GM21423 (cell line): ENCODE measurements around the gene ETDA.
"Not testable (repeated sequence)": the region's sequence is repeated elsewhere in the genome, so short reads cannot be mapped to it uniquely, and the experiment has no call there.

Source experiments
- ATAC-seq: cut with Tn5 transposase; IDR thresholded peaks from one replicate; pipeline ENCODE4 v1.9.1; 2021; ENCODE audit warnings: mild to moderate bottlenecking, moderate library complexity; ENCODE audit not compliant: unreplicated experiment

ETDA gene

GRCh38 chrX:135252011-135252518 is at the start of gene ETDA:
TSS of gene ETDA (plus strand) at chrX:135252061. CDS start at chrX:135253277, 1,216 bp downstream.
- ATAC-seq: not testable (repeated sequence)

- not testable (repeated sequence) for ATAC-seq
Observed at GRCh38 chrX:135206427-135206826, 45.4 kb upstream of the ETDA start.

GRCh38 chrX:135213200-135213844 is 38.5 kb upstream of the ETDA start:
- no peak for ATAC-seq

- ATAC-seq: not testable (repeated sequence)
Observed at GRCh38 chrX:135245989-135246388, 5.9 kb upstream of the ETDA start.

- ATAC-seq: not testable (repeated sequence)
Observed at GRCh38 chrX:135256087-135256684, 4.3 kb downstream of the ETDA start.

GRCh38 chrX:135256923-135257322 is 5.1 kb downstream of the ETDA start:
- ATAC-seq: no peak

GRCh38 chrX:135257469-135257868 is 5.6 kb downstream of the ETDA start:
- no peak for ATAC-seq

- ATAC-seq: not testable (repeated sequence)
Observed at GRCh38 chrX:135260976-135261375, 9.1 kb downstream of the ETDA start.

- not testable (repeated sequence) for ATAC-seq
Observed at GRCh38 chrX:135263376-135263775, 11.5 kb downstream of the ETDA start.

GRCh38 chrX:135264206-135264605 is 12.3 kb downstream of the ETDA start:
- ATAC-seq: no peak

GRCh38 chrX:135273162-135273561 is 21.3 kb downstream of the ETDA start:
- ATAC-seq: no peak

GRCh38 chrX:135275973-135276372 is 24.1 kb downstream of the ETDA start:
- ATAC-seq: no peak

- no peak for ATAC-seq
Observed at GRCh38 chrX:135287266-135287823, 35.5 kb downstream of the ETDA start.

- peak; percentile 100 for ATAC-seq
Observed at GRCh38 chrX:135295238-135295943, 43.5 kb downstream of the ETDA start.

- ATAC-seq: peak; percentile 57
Observed at GRCh38 chrX:135295944-135296305, 44.1 kb downstream of the ETDA start.

GRCh38 chrX:135302269-135302873 is 50.5 kb downstream of the ETDA start:
- no peak for ATAC-seq
